Non-pigmented ciliary epithelial cell (primary cell): ENCODE measurements around the gene CDKN1C.

Experiments used
- DNase-seq: peaks from one replicate; pipeline ENCODE4 v3.0.0-alpha.2; 2010; ENCODE audit warnings: low read depth

Gene CDKN1C

GRCh38 chr11:2923446-2924375 is 38.1 kb upstream of the CDKN1C start:
- no peak for DNase-seq

GRCh38 chr11:2922655-2923054 is 37.1 kb upstream of the CDKN1C start:
- DNase-seq, result no peak

- no peak for DNase-seq
These were observed 36.3 kb upstream of the CDKN1C start for GRCh38 chr11:2921742-2922493.

GRCh38 chr11:2921261-2921660 is 35.7 kb upstream of the CDKN1C start:
- DNase-seq, result no peak

GRCh38 chr11:2920343-2920742 is 34.8 kb upstream of the CDKN1C start:
- no peak for DNase-seq

- DNase-seq, result no peak
These were observed 34.3 kb upstream of the CDKN1C start for GRCh38 chr11:2919837-2920236.

GRCh38 chr11:2919188-2919587 is 33.6 kb upstream of the CDKN1C start:
- DNase-seq, result no peak

- DNase-seq, result no peak
These were observed 32.4 kb upstream of the CDKN1C start for GRCh38 chr11:2917842-2918490.

- DNase-seq, result no peak
These were observed 31.5 kb upstream of the CDKN1C start for GRCh38 chr11:2916892-2917645.

- no peak for DNase-seq
These were observed 30.7 kb upstream of the CDKN1C start for GRCh38 chr11:2916114-2916891.

GRCh38 chr11:2915473-2915872 is 29.9 kb upstream of the CDKN1C start:
- no peak for DNase-seq

GRCh38 chr11:2914455-2915195 is 29.1 kb upstream of the CDKN1C start:
- no peak for DNase-seq

- no peak for DNase-seq
These were observed 28.2 kb upstream of the CDKN1C start for GRCh38 chr11:2913776-2914175.

- no peak for DNase-seq
These were observed 27.4 kb upstream of the CDKN1C start for GRCh38 chr11:2913019-2913431.

GRCh38 chr11:2912498-2912897 is 26.9 kb upstream of the CDKN1C start:
- no peak for DNase-seq

- no peak for DNase-seq
These were observed 26.3 kb upstream of the CDKN1C start for GRCh38 chr11:2911785-2912391.

- DNase-seq, result no peak
These were observed 25.7 kb upstream of the CDKN1C start for GRCh38 chr11:2911088-2911784.

- no peak for DNase-seq
These were observed 24.9 kb upstream of the CDKN1C start for GRCh38 chr11:2910401-2910955.
